B cell (primary cell): Measurements from ENCODE around the gene SYNE2. TPM values are rescaled to one million over a fixed set of nuclear protein-coding genes. Genes with fewer than 3 reads are reported as not detected.
"Not testable (repeated sequence)": the region's sequence is repeated elsewhere in the genome, so short reads cannot be mapped to it uniquely, and the experiment has no call there.

Source experiments
- ATAC-seq: fragments of 200-7000 bp; cut with Tn5 transposase; one replicate; pipeline ENCODE4 v1.10.0; 2021; ENCODE audit warnings: low read depth, mild to moderate bottlenecking, moderate number of reproducible peaks, moderate library complexity
- CTCF ChIA-PET: fragments of 350-600 bp; sonication (Branson Sonifier 250); formaldehyde crosslinking; loops from one replicate; lab custom pipeline; 2021; ENCODE audit warnings: antibody characterized with exemption, inconsistent platforms; lab: Charles Lee
- POLR2A ChIA-PET: fragments of 350-600 bp; sonication (Branson Sonifier 250); formaldehyde crosslinking; loops from one replicate; lab custom pipeline; 2021; ENCODE audit warnings: antibody characterized with exemption; lab: Charles Lee
- DNase-seq: peaks from one replicate; pipeline ENCODE4 v3.0.0; 2013
- H2AFZ ChIP-seq: 2 replicates; pipeline ENCODE4 v1.6.1; 2012; ENCODE audit warnings: mild to moderate bottlenecking, low read depth, low read length; ENCODE audit not compliant: insufficient read depth, poor library complexity, severe bottlenecking
- H3K27ac ChIP-seq, 2 donors: 1 replicate in 1 of 2; 2 replicates in 1 of 2; pipeline ENCODE4 v1.5.1; 2012 to 2013; ENCODE audit warnings: low read length in 2 of 2, mild to moderate bottlenecking in 2 of 2, moderate library complexity in 1 of 2
- H3K27me3 ChIP-seq, 4 experiments: fragments of 200-600 bp in 1 of 4; sonication (generic) in 1 of 4; replicated peaks in 1 of 4; 1 replicate in 2 of 4; 2 replicates in 2 of 4; pipeline versions ENCODE4 v1.6.1 to v1.7.0; 2013 to 2016; ENCODE audit warnings: low read length in 3 of 4, mild to moderate bottlenecking in 2 of 4, mixed read lengths in 1 of 4, moderate library complexity in 1 of 4; ENCODE audit not compliant: insufficient read depth in 4 of 4, control insufficient read depth in 3 of 4; ENCODE audit errors: control extremely low read depth in 1 of 4
- H3K36me3 ChIP-seq, 2 experiments: replicated peaks in 1 of 2; 1 replicate in 1 of 2; 2 replicates in 1 of 2; pipeline versions ENCODE4 v1.6.1 to v1.7.1; 2013; ENCODE audit warnings: low read length in 1 of 2; ENCODE audit not compliant: insufficient read depth in 2 of 2, control insufficient read depth in 1 of 2; ENCODE audit errors: control extremely low read depth in 1 of 2, extremely low read depth in 1 of 2
- H3K4me1 ChIP-seq, 2 donors: fragments of 200-600 bp in 1 of 2; sonication (generic) in 1 of 2; 1 replicate in 1 of 2; 2 replicates in 1 of 2; pipeline versions ENCODE4 v1.5.1 to v1.6.1; 2013 to 2017; ENCODE audit warnings: low read length in 2 of 2; ENCODE audit not compliant: control insufficient read depth in 2 of 2, insufficient read depth in 2 of 2
- H3K4me2 ChIP-seq: replicated peaks from 2 replicates; pipeline ENCODE3; 2012; ENCODE audit warnings: mild to moderate bottlenecking, low read depth, low read length; ENCODE audit not compliant: poor library complexity, severe bottlenecking
- H3K4me3 ChIP-seq, 5 experiments: fragments of 200-600 bp in 1 of 5; sonication (generic) in 1 of 5; 1 replicate in 3 of 5; 2 replicates in 2 of 5; pipeline versions ENCODE4 v1.5.1 to v1.7.0; 2011 to 2016; ENCODE audit warnings: low read length in 4 of 5, mild to moderate bottlenecking in 4 of 5, low read depth in 2 of 5, control low read depth in 1 of 5, moderate library complexity in 1 of 5; ENCODE audit not compliant: insufficient read depth in 1 of 5; ENCODE audit errors: control extremely low read depth in 1 of 5, extremely low read depth in 1 of 5
- H3K79me2 ChIP-seq: fragments of 200-600 bp; sonication (generic); one replicate; pipeline ENCODE4 v1.6.0; 2016; ENCODE audit warnings: low read length; ENCODE audit not compliant: control insufficient read depth, insufficient read depth
- H3K9ac ChIP-seq: fragments of 200-600 bp; sonication (generic); 2 replicates; pipeline ENCODE4 v1.6.1; 2017; ENCODE audit warnings: mild to moderate bottlenecking, low read length, moderate library complexity
- H3K9me3 ChIP-seq, 3 donors: one replicate each; pipeline versions ENCODE4 v1.6.1 to v1.7.1; 2013; ENCODE audit warnings: low read length in 2 of 3; ENCODE audit not compliant: control insufficient read depth in 2 of 3, insufficient read depth in 1 of 3; ENCODE audit errors: control extremely low read depth in 1 of 3
- H4K20me1 ChIP-seq: 2 replicates; pipeline ENCODE4 v1.6.0; 2012; ENCODE audit warnings: mild to moderate bottlenecking, low read length; ENCODE audit not compliant: insufficient read depth, control insufficient read depth, poor library complexity, severe bottlenecking
- H3K27ac Mint-ChIP-seq: one replicate; pipeline ENCODE4 v1.8.0; 2021; ENCODE audit warnings: mixed read lengths
- H3K27me3 Mint-ChIP-seq: one replicate; pipeline ENCODE4 v1.8.0; 2021; ENCODE audit warnings: mixed read lengths
- H3K4me1 Mint-ChIP-seq: one replicate; pipeline ENCODE4 v1.8.0; 2021; ENCODE audit warnings: mixed read lengths
- H3K4me3 Mint-ChIP-seq: one replicate; pipeline ENCODE4 v1.8.0; 2021; ENCODE audit warnings: mixed read lengths
- H3K9me3 Mint-ChIP-seq: one replicate; pipeline ENCODE4 v1.8.0; 2022; ENCODE audit warnings: mixed read lengths; ENCODE audit not compliant: insufficient read depth
- CTCF ChIP-seq: fragments of 200-600 bp; IDR thresholded peaks from one replicate; pipeline ENCODE4 v1.8.0; 2022; ENCODE audit warnings: antibody characterized with exemption, mild to moderate bottlenecking
- EZH2 ChIP-seq: IDR thresholded peaks from 2 replicates; pipeline ENCODE4 v1.6.1; 2012; ENCODE audit warnings: borderline replicate concordance, low read depth, mild to moderate bottlenecking, moderate library complexity, low read length; ENCODE audit not compliant: insufficient read depth, poor library complexity, severe bottlenecking
- WGBS: methylation state at CpG from one replicate; pipeline ENCODE4 v1.1.5; 2013; ENCODE audit warnings: missing lambda C conversion rate; ENCODE audit not compliant: insufficient coverage; 5-methylcytosine and 5-hydroxymethylcytosine counted together
- intact Hi-C: fragments of 100-400 bp; cut with micrococcal nuclease; formaldehyde crosslinking; loops from one replicate; pipeline ENCODE4 v1.10.0; 2022
- polyA plus RNA-seq: library from polyadenylated mRNA; depleted of rRNA; stranded (reverse); fragments of >200 nt; gene quantifications from 2 replicates; pipeline ENCODE4 v1.2.3, GENCODE V29; 2012
- total RNA-seq, 2 donors: library from RNA; stranded (reverse); fragments of 120-200 nt in 1 of 2; gene quantifications; 1 replicate in 1 of 2; 2 replicates in 1 of 2; pipeline versions ENCODE4 v1.2.3 to v1.2.4, GENCODE V29; 2013 to 2022

The SYNE2 gene
- total and polyA plus RNA-seq, 2 donors (not counting 1 experiment from before 2014, with no cell fraction given), result 39.5 to 105 TPM

GRCh38 chr14:64115401-64115800 is 262.6 kb downstream of the SYNE2 start:
- Histone ChIP-seq H3K4me1 (no peaks in the 10 kb centered on the region), H3K79me2 (no peaks in the 10 kb centered on the region), H4K20me1 (no peaks in the 10 kb centered on the region), H3K27me3 (no peaks in the 10 kb centered on the region), H3K9me3 (no peaks in the 10 kb centered on the region), H3K36me3 (peaks cover 0 to 8% of the 10 kb centered on the region in 2 experiments), H3K4me3 (no peak overlapping the region), H2AFZ (no peak overlapping the region), H3K4me2 (no peak overlapping the region), H3K9ac (no peak overlapping the region), H3K27ac (no peak overlapping the region)
- TF ChIP-seq EZH2 (no peak), CTCF (no peak)
- DNase-seq (no peak), ATAC-seq (no peak)
- Mint-ChIP-seq H3K9me3 (no peaks in the 10 kb centered on the region), H3K4me3 (no peak overlapping the region), H3K27me3 (no peaks in the 10 kb centered on the region), H3K4me1 (no peaks in the 10 kb centered on the region), H3K27ac (no peak overlapping the region)
- intact Hi-C loops, result no loop called here
- WGBS, result 92% methylated on average over 5 of the region's 6 CpGs
- POLR2A ChIA-PET, result no interaction called here
- CTCF ChIA-PET, result no interaction called here

GRCh38 chr14:64117671-64118402 is 265.0 kb downstream of the SYNE2 start:
- Mint-ChIP-seq H3K9me3 (no peaks in the 10 kb centered on the region), H3K27ac (no peak overlapping the region), H3K4me3 (no peak overlapping the region), H3K27me3 (no peaks in the 10 kb centered on the region), H3K4me1 (no peaks in the 10 kb centered on the region)
- no peak for DNase-seq
- CTCF ChIA-PET, result interaction anchor here (0.9 kb wide), 1 partner anchor 186 kb away, joined by 3 read pairs; no protein-coding TSS in a partner anchor
- Histone ChIP-seq H3K36me3 (peaks cover 0 to 12% of the 10 kb centered on the region in 2 experiments), H3K4me3 (no peak overlapping the region), H3K79me2 (no peaks in the 10 kb centered on the region), H3K9me3 (no peaks in the 10 kb centered on the region), H2AFZ (no peak overlapping the region), H3K4me1 (no peaks in the 10 kb centered on the region), H3K4me2 (no peak overlapping the region), H3K9ac (no peak overlapping the region), H3K27me3 (no peaks in the 10 kb centered on the region), H4K20me1 (no peaks in the 10 kb centered on the region), H3K27ac (no peak overlapping the region)
- POLR2A ChIA-PET, result no interaction called here
- intact Hi-C loops, result no loop called here
- WGBS, result 97% methylated on average over 6 of the region's 11 CpGs
- ATAC-seq, result no peak
- no peak for TF ChIP-seq EZH2
- no peak for TF ChIP-seq CTCF

- H3K4me1 ChIP-seq, H3K4me1 Mint-ChIP-seq, intact Hi-C loops, H3K27me3 Mint-ChIP-seq, DNase-seq, H3K9me3 ChIP-seq, H3K27ac ChIP-seq, H3K9ac ChIP-seq, H3K4me2 ChIP-seq, H3K36me3 ChIP-seq, POLR2A ChIA-PET, H3K79me2 ChIP-seq, H3K27ac Mint-ChIP-seq, H3K9me3 Mint-ChIP-seq, H4K20me1 ChIP-seq, H3K4me3 ChIP-seq, H2AFZ ChIP-seq, ATAC-seq, H3K4me3 Mint-ChIP-seq, H3K27me3 ChIP-seq: not testable (repeated sequence)
- 100% methylated on average over 4 of the region's 7 CpGs for WGBS
- CTCF ChIA-PET, result interaction anchor here (0.9 kb wide), 1 partner anchor 185 kb away, joined by 3 read pairs; no protein-coding TSS in a partner anchor
Measured at GRCh38 chr14:64118403-64118742, 265.6 kb downstream of the SYNE2 start.
